Loucy (cell line): ENCODE data around the gene OPHN1.
A peak's percentile ranks its signal among the peaks of the same experiment; 100 is the strongest.

ENCODE experiments used
- H2AFZ ChIP-seq: fragments of 200-600 bp; sonication (generic); 2 replicates; pipeline ENCODE4 v1.6.0; 2016; ENCODE audit warnings: antibody characterized with exemption, mild to moderate bottlenecking, low read length, moderate library complexity
- H3F3A ChIP-seq: fragments of 200-600 bp; 2 replicates; pipeline ENCODE4 v1.6.0; 2016; ENCODE audit warnings: antibody characterized with exemption, low read depth, mild to moderate bottlenecking
- H3K27me3 ChIP-seq: fragments of 200-600 bp; sonication (generic); 2 replicates; pipeline ENCODE4 v1.6.1; 2014; ENCODE audit warnings: low read length, mild to moderate bottlenecking; ENCODE audit not compliant: insufficient read depth, poor library complexity, severe bottlenecking
- H3K36me3 ChIP-seq: fragments of 200-600 bp; sonication (generic); 2 replicates; pipeline ENCODE4 v1.6.1; 2016; ENCODE audit warnings: low read length; ENCODE audit not compliant: insufficient read depth
- H3K4me1 ChIP-seq: fragments of 200-600 bp; sonication (generic); 2 replicates; pipeline ENCODE4 v1.5.1; 2014; ENCODE audit warnings: low read length, mild to moderate bottlenecking; ENCODE audit not compliant: insufficient read depth, poor library complexity, severe bottlenecking
- H3K4me2 ChIP-seq: fragments of 200-600 bp; sonication (generic); 2 replicates; pipeline ENCODE4 v1.6.0; 2014; ENCODE audit warnings: antibody characterized with exemption, low read length, low read depth, mild to moderate bottlenecking; ENCODE audit not compliant: poor library complexity, severe bottlenecking
- H3K4me3 ChIP-seq: fragments of 200-600 bp; sonication (generic); 2 replicates; pipeline ENCODE4 v1.5.1; 2014; ENCODE audit warnings: low read length, mild to moderate bottlenecking, mixed read lengths; ENCODE audit not compliant: poor library complexity, severe bottlenecking
- H3K79me2 ChIP-seq: fragments of 200-600 bp; sonication (generic); 2 replicates; pipeline ENCODE4 v1.6.1; 2014; ENCODE audit warnings: low read length; ENCODE audit not compliant: insufficient read depth
- H3K9ac ChIP-seq: fragments of 200-600 bp; sonication (generic); 2 replicates; pipeline ENCODE4 v1.6.0; 2014; ENCODE audit warnings: mild to moderate bottlenecking, low read depth, low read length, moderate library complexity; ENCODE audit not compliant: poor library complexity, severe bottlenecking
- H3K9me2 ChIP-seq: fragments of 200-600 bp; sonication (generic); replicated peaks from 2 replicates; pipeline ENCODE4 v1.6.1; 2016; ENCODE audit warnings: low read depth, low read length, mixed read lengths
- H3K9me3 ChIP-seq: fragments of 200-600 bp; sonication (generic); 2 replicates; pipeline ENCODE4 v1.6.1; 2014; ENCODE audit warnings: mild to moderate bottlenecking, antibody characterized with exemption, low read length, low read depth; ENCODE audit not compliant: insufficient read depth
- H4K20me1 ChIP-seq: fragments of 200-600 bp; sonication (generic); 2 replicates; pipeline ENCODE4 v1.6.0; 2014; ENCODE audit warnings: antibody characterized with exemption, low read length, mild to moderate bottlenecking; ENCODE audit not compliant: insufficient read depth, poor library complexity, severe bottlenecking
- EZH2phosphoT487 ChIP-seq: fragments of 200-600 bp; IDR thresholded peaks from 2 replicates; pipeline ENCODE4 v1.6.1; 2018; ENCODE audit warnings: antibody characterized with exemption, mild to moderate bottlenecking, moderate library complexity, borderline replicate concordance
- TF ChIP-seq, protein P1 (sequence below): fragments of 200-600 bp; sonication (generic); conservative IDR thresholded peaks from 2 replicates; pipeline ENCODE4 v1.5.1; 2014; ENCODE audit warnings: mild to moderate bottlenecking, antibody characterized with exemption, low read length

Gene OPHN1, protein sequence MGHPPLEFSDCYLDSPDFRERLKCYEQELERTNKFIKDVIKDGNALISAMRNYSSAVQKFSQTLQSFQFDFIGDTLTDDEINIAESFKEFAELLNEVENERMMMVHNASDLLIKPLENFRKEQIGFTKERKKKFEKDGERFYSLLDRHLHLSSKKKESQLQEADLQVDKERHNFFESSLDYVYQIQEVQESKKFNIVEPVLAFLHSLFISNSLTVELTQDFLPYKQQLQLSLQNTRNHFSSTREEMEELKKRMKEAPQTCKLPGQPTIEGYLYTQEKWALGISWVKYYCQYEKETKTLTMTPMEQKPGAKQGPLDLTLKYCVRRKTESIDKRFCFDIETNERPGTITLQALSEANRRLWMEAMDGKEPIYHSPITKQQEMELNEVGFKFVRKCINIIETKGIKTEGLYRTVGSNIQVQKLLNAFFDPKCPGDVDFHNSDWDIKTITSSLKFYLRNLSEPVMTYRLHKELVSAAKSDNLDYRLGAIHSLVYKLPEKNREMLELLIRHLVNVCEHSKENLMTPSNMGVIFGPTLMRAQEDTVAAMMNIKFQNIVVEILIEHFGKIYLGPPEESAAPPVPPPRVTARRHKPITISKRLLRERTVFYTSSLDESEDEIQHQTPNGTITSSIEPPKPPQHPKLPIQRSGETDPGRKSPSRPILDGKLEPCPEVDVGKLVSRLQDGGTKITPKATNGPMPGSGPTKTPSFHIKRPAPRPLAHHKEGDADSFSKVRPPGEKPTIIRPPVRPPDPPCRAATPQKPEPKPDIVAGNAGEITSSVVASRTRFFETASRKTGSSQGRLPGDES

DNA sequence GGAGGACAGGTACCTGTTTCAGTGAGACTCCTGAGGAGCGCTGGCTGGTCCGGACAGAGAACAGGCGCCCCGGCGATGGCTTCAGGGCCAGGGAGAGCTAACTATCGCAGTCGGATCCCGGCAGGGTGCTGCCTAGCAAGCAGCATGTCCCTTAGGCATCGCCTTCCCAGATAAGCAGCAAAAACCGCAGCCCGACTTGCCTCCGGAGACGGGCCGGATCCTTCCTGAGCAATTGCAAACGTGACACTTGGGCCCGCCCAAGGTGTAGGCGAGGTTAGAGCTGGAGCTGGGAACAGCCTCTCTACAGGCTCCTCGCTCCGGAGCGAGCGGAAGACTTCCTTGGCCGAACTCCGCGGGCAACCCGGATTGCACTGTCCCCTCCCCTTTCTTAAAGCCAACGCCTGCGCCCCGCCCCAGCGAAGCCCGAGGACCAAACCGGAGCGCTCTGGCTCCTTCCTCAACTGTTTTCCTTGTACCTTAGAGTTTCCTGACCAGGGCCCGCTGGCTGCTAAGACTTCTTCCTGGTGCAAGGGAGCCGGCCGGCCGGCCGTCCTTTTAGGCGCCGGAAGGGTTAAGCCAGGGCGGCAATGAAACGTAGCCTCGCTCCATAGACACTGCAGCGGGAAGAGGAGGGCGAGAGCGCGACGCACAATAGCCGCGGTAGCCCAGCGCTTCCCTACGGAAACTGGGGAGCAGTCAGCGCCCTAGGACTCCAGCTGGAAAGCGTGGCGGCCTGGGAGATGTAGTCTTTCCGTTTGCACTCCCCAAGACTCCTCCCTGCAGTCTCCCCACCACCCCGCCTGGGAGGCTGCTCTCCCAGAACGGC is at the start of gene OPHN1:
OPHN1 (minus strand) TSS at position 341 of the 826 bp plus-strand sequence. CDS start 475 bp downstream, outside the sequence.
- Histone ChIP-seq H3K27me3 (no peaks in the 10 kb centered on the region), H2AFZ (peak within 1 kb of the TSS; percentile 96), H3K9me3 (no peaks in the 10 kb centered on the region), H3F3A (no peaks in the 10 kb centered on the region), H3K4me3 (peak within 1 kb of the TSS; percentile 91), H4K20me1 (no peaks in the 10 kb centered on the region), H3K79me2 (no peaks in the 10 kb centered on the region), H3K4me2 (peak within 1 kb of the TSS; percentile 92), H3K4me1 (peaks cover 9% of the 10 kb centered on the region), H3K36me3 (no peaks in the 10 kb centered on the region), H3K9me2 (no peaks in the 10 kb centered on the region), H3K9ac (peak within 1 kb of the TSS; percentile 73)
- TF ChIP-seq, protein P1, sequence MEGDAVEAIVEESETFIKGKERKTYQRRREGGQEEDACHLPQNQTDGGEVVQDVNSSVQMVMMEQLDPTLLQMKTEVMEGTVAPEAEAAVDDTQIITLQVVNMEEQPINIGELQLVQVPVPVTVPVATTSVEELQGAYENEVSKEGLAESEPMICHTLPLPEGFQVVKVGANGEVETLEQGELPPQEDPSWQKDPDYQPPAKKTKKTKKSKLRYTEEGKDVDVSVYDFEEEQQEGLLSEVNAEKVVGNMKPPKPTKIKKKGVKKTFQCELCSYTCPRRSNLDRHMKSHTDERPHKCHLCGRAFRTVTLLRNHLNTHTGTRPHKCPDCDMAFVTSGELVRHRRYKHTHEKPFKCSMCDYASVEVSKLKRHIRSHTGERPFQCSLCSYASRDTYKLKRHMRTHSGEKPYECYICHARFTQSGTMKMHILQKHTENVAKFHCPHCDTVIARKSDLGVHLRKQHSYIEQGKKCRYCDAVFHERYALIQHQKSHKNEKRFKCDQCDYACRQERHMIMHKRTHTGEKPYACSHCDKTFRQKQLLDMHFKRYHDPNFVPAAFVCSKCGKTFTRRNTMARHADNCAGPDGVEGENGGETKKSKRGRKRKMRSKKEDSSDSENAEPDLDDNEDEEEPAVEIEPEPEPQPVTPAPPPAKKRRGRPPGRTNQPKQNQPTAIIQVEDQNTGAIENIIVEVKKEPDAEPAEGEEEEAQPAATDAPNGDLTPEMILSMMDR: no peak
- no peak for TF ChIP-seq EZH2phosphoT487

DNA sequence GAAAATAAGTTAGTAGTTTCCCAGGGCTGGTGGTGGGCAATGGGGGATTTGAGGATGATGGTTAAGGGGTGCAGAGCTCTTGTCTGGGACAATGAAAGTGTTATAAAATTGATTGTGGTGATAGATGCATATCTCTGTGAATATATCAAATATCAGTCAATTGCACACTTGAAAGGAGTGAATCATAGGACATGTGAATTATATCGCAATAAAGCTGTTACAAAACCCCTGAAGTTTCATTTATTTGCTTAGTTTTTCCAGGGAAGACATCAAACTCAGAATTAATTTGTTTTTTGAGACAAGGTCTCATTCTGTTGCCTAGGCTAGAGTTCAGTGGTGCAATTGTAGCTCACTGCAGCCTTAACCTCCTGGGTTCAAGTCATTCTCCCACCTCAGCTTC is 47.7 kb upstream of the OPHN1 start:
- no peaks in the 10 kb centered on the region for H3K27me3 ChIP-seq
- TF ChIP-seq, protein P1: no peak
- no peak for TF ChIP-seq EZH2phosphoT487
- no peaks in the 10 kb centered on the region for H3K36me3 ChIP-seq

DNA sequence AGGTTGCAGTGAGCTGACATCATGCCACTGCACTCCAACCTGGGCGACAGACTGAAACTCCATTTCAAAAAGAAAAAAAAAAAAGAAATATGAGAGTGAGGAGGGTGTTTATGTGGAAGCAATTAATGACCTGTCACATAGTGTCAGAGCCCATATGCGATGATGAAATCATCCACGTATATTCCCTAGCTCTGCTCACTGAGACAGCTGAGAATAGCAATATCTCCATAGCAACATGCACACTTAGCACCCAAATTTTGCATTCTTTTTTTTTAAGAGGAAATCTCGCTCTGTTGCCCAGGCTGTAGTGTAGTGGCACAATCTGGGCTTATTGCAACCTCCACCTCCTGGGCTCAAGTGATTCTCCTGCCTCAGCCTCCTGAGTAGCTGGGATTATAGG is 31.5 kb upstream of the OPHN1 start:
- Histone ChIP-seq H3K79me2 (no peaks in the 10 kb centered on the region), H3K9me2 (no peaks in the 10 kb centered on the region), H3K9me3 (no peaks in the 10 kb centered on the region), H3K4me3 (no peak overlapping the region), H3K27me3 (no peaks in the 10 kb centered on the region), H3F3A (no peaks in the 10 kb centered on the region), H3K4me2 (no peak overlapping the region), H3K9ac (no peak overlapping the region), H2AFZ (no peak overlapping the region), H4K20me1 (no peaks in the 10 kb centered on the region), H3K4me1 (no peaks in the 10 kb centered on the region), H3K36me3 (no peaks in the 10 kb centered on the region)
- TF ChIP-seq, protein P1: no peak
- TF ChIP-seq EZH2phosphoT487: no peak

More for the DNA sequence above, 47.7 kb upstream of the OPHN1 start:
- H3K4me1 ChIP-seq: no peaks in the 10 kb centered on the region
- no peaks in the 10 kb centered on the region for H3F3A ChIP-seq
- H2AFZ ChIP-seq: no peak overlapping the region
- H3K9me2 ChIP-seq: no peaks in the 10 kb centered on the region
- no peaks in the 10 kb centered on the region for H4K20me1 ChIP-seq
- no peaks in the 10 kb centered on the region for H3K9me3 ChIP-seq
- no peak overlapping the region for H3K9ac ChIP-seq
- H3K79me2 ChIP-seq: no peaks in the 10 kb centered on the region
- H3K4me3 ChIP-seq: no peak overlapping the region
- no peak overlapping the region for H3K4me2 ChIP-seq
